AG04449 (cell line): ENCODE data around the gene FSCN2.

Experiments
- CTCF ChIA-PET: fragments of 350-600 bp; formaldehyde crosslinking; extraction: SDS; loops from one replicate; lab custom pipeline; 2021; ENCODE audit warnings: antibody characterized with exemption; lab: Yijun Ruan, JAX
- POLR2A ChIA-PET: fragments of 400-600, 350-600 bp; formaldehyde crosslinking; extraction: SDS; loops from one replicate; lab custom pipeline; 2020; ENCODE audit warnings: antibody characterized with exemption, inconsistent platforms; lab: Yijun Ruan, JAX
- DNase-seq: peaks from one replicate; pipeline ENCODE4 v3.0.0-alpha.2; 2010; ENCODE audit warnings: low read depth, low spot score
- H3K4me3 ChIP-seq: 2 replicates; pipeline ENCODE4 v1.5.1; 2011; ENCODE audit warnings: low read depth, mild to moderate bottlenecking, control low read depth, low read length
- CTCF ChIP-seq: IDR thresholded peaks from one replicate; pipeline ENCODE4 v1.5.1; 2011; ENCODE audit warnings: mild to moderate bottlenecking, moderate library complexity, low read length, control low read depth, inconsistent platforms; ENCODE audit not compliant: insufficient read depth; ENCODE audit errors: missing control alignments

FSCN2 gene

GRCh38 chr17:81569986-81570514 is 41.9 kb downstream of the FSCN2 start:
- CTCF ChIA-PET: interaction anchor here (1.3 to 6.8 kb wide), 4 partner anchors 8 to 31 kb away, joined by 3 to 70 read pairs (median 32); no protein-coding TSS in a partner anchor
- no peak for TF ChIP-seq CTCF
- no peak overlapping the region for H3K4me3 ChIP-seq
- POLR2A ChIA-PET: no interaction called here
- no peak for DNase-seq

- CTCF ChIA-PET: interaction anchor here (1.1 to 1.5 kb wide), 3 partner anchors 10 to 30 kb away, joined by 3 to 9 read pairs (median 4); no protein-coding TSS in a partner anchor
- no peak for TF ChIP-seq CTCF
- no peak overlapping the region for H3K4me3 ChIP-seq
- DNase-seq: no peak
- POLR2A ChIA-PET: interaction anchor here (0.7 kb wide), 1 partner anchor 20 kb away, joined by 3 read pairs; no protein-coding TSS in a partner anchor
These were observed 42.8 kb downstream of the FSCN2 start for GRCh38 chr17:81570964-81571363.

- ChIA-PET CTCF (interaction anchor here (3.0 kb wide), 1 partner anchor 28 kb away, joined by 19 read pairs; no protein-coding TSS in a partner anchor), POLR2A (no interaction called here)
- no peak overlapping the region for H3K4me3 ChIP-seq
- no peak for DNase-seq
- no peak for TF ChIP-seq CTCF
These were observed 44.5 kb downstream of the FSCN2 start for GRCh38 chr17:81572563-81573168.

GRCh38 chr17:81573794-81574642 is 45.8 kb downstream of the FSCN2 start:
- POLR2A ChIA-PET: no interaction called here
- no peak for DNase-seq
- H3K4me3 ChIP-seq: no peak overlapping the region
- CTCF ChIA-PET: interaction anchor here (3.0 kb wide), 1 partner anchor 27 kb away, joined by 19 read pairs; no protein-coding TSS in a partner anchor
- no peak for TF ChIP-seq CTCF

- no peak for DNase-seq
- CTCF ChIA-PET: interaction anchor here (3.0 kb wide), 1 partner anchor 26 kb away, joined by 19 read pairs; no protein-coding TSS in a partner anchor
- POLR2A ChIA-PET: no interaction called here
- no peak for TF ChIP-seq CTCF
- H3K4me3 ChIP-seq: no peak overlapping the region
These were observed 46.4 kb downstream of the FSCN2 start for GRCh38 chr17:81574643-81574956.
